Spleen (tissue), 7 donors: ENCODE measurements around the gene IMPDH1.

ENCODE experiments used
- CTCF ChIP-seq, 11 experiments: fragments of 200-600 bp in 7 of 11; fragments of 450-650 bp in 4 of 11; sonication (generic) in 4 of 11; IDR thresholded peaks in 8 of 11; conservative IDR thresholded peaks in 3 of 11; 1 replicate in 7 of 11; 2 replicates in 4 of 11; pipeline versions ENCODE4 v1.4.0 to v1.8.0; 2016 to 2021; ENCODE audit warnings: antibody characterized with exemption in 11 of 11, inconsistent platforms in 4 of 11, mild to moderate bottlenecking in 1 of 11
- POLR2A ChIP-seq, 3 donors: fragments of 450-650 bp; IDR thresholded peaks; one replicate each; pipeline ENCODE4 v1.5.1; 2017; ENCODE audit warnings: antibody characterized with exemption in 3 of 3, mild to moderate bottlenecking in 1 of 3
- POLR2AphosphoS5 ChIP-seq, 3 donors: sonication (generic); formaldehyde crosslinking; IDR thresholded peaks; one replicate each; pipeline ENCODE4 v1.5.1; 2017; ENCODE audit warnings: antibody characterized with exemption in 3 of 3
- donor health status: DM: no; HTN: no; CAD: no; lungs with moderate emphysema.
- donor health status: DM: no; HTN: no; CAD: no.
- donor health status: DM: no; HTN: no; CAD: no.

GRCh38 chr7:128407751-128408708 lies 1.8 kb downstream of the IMPDH1 start:
- TF ChIP-seq CTCF (IDR thresholded peaks at IDR 0.05 in 8 of 11, conservative IDR thresholded peaks at IDR 0.05 in 3 of 11) (no peak), POLR2A (IDR thresholded peaks at IDR 0.05) (no peak), POLR2AphosphoS5 (IDR thresholded peaks at IDR 0.05) (peak in 2 of 3 donors; percentile 57 to 64)
